HG03175 (cell line): ENCODE measurements around the gene CYGB.

Experiments
- ATAC-seq: cut with Tn5 transposase; IDR thresholded peaks from one replicate; pipeline ENCODE4 v1.9.1; 2021; ENCODE audit warnings: mild to moderate bottlenecking, moderate library complexity; ENCODE audit not compliant: unreplicated experiment

Gene CYGB

DNA sequence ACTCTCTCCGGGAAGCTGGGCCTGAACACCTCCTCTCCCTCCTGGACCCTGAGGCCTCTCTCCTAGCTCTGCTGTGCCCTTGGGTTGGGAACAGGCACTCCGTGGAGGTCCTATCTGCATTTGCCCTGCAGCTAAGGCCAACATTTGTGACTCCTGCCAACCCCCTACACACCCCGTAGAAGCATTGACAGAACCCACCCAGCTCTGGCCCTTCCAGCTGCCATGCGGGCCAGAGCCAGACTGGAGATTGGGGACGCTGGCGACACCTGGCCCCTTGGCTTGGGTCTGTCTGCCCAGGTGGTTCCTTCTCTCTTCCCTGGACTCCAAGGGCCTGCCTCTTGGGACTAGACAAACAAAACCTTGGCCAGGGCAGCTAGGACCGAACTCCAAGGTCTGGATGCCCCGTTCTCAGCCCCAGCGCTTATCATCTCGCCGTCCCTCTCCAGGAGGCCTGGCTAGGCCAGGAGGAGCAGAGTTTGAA lies 35.6 kb downstream of the CYGB start:
- ATAC-seq: no peak

DNA sequence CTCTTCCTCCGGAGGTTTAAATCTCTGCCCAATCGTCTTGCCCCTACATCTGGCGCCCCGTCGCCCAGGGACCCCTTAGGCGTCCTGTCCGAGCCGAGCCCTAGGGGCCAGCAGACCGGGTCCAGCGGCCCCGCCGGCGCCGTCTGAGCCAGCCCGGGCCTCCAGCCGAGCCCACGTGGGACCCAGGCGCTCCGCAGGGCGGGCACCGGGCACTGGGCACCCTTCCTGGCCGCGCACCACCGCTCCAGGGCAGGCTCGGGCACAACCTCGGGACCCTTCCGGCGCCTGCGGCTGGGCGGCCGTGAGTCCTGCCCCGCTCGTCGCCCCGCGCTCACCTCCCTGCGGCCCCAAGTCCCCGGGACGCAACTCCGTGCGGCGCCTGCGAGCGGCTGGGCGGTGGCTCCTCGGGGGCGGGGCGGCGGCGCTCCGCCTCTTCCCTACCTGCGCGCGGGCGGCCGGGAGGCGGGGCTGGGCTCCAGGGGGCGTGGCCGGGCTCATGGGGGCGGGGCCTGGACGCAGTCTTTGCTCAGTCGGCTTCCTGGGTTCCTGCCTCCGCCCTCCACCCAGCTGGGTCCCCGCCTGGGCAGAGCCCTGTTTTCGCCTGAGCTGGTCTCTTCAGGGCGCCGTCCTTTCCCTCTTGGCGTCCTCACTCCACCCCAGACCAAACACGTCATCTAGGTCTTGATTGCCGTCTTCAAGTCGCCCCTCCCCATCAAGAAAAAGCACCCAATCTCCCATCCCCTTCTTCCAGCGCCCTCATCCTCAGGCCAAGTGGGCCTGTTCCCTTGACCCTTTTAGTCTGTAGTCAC lies 36.3 kb downstream of the CYGB start, which contains the start of gene RHBDF2:
Gene RHBDF2 (minus strand): TSS at position 406 of the 809 bp plus-strand sequence. CDS start 19,899 bp downstream, outside the sequence.
- ATAC-seq: peak; percentile 71

DNA sequence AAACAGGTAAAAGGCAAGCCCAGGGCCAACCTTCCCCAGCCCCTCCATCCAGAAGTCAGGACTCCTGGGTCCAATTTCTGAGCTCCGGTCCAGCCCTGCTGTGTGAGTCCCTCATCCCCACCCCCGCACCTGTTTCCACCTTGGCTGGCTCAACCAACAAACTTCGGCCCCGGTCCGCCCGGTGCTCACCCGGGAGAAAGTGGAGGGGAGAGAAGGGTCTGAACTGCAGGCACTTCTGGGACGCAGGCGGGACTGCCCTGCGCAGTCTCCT lies 36.8 kb downstream of the CYGB start:
- peak; percentile 11 for ATAC-seq

DNA sequence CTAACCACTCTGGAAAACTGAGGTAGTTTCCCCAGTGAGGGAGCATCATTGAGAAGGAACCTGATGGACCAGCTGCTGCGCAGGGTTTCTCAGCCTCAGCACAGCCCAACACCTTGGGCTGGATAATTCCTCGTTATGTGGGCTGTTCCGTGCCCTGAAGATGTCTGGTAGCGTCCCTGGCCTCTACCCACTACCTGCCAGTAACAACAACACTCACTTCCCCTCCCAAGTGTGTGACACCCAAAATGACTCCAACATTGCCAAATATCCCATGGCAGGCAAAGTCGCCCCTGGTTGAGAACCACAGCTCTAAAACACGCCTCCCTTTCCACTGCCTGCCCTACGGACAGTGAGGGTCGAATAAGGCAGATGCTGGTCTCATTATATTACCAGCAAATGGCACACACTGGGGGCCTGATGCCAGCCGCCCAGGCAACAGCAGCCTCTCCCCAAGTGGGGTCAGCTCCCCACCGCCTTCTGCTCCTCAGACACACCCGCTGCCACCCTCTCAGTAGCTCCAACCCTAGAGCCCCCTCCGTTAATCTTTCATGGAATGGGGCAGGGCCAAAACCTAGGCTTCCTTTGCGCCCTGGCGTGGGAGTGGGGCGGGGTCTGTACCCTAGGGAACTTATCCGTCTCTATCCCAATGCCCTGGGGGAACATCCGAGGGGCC lies 37.3 kb downstream of the CYGB start:
- no peak for ATAC-seq

DNA sequence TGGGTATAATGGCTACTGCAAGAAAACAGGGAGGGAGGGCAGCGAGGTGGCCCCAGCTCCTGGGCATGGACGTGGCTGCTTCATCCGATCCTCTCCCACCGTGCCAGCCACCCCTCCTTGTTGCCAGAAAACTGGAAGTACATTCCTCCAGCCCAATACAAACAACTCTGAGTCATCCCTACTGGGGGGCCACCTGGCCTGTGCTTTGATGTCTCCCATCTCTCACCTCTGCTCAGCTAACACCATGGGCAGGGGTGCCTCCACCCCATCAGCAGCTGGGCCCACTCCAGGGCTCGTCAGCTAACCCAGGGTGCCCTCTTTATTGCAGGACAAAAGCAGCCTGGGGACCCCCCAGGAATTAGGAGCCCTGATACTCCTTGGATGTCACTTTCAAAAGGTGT lies 38.2 kb downstream of the CYGB start:
- ATAC-seq: no peak

DNA sequence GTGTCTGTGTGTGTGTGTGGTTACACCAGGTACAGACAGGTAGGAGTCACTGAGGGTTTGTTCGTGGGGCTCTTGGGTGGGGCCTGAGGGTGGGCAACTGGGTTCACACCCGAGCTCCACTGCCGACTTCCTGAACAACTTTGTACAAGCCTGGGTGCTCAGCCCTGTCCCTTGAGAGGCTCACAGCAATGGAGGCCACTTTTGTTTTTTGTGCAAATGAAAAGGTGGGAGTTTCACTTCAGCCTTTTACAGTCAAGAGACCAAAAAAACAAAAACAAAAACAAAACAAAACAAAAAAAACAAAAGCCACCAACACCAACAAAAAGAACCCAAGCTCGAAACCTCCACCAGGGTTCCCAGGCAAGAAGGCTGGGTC lies 38.6 kb downstream of the CYGB start:
- no peak for ATAC-seq

DNA sequence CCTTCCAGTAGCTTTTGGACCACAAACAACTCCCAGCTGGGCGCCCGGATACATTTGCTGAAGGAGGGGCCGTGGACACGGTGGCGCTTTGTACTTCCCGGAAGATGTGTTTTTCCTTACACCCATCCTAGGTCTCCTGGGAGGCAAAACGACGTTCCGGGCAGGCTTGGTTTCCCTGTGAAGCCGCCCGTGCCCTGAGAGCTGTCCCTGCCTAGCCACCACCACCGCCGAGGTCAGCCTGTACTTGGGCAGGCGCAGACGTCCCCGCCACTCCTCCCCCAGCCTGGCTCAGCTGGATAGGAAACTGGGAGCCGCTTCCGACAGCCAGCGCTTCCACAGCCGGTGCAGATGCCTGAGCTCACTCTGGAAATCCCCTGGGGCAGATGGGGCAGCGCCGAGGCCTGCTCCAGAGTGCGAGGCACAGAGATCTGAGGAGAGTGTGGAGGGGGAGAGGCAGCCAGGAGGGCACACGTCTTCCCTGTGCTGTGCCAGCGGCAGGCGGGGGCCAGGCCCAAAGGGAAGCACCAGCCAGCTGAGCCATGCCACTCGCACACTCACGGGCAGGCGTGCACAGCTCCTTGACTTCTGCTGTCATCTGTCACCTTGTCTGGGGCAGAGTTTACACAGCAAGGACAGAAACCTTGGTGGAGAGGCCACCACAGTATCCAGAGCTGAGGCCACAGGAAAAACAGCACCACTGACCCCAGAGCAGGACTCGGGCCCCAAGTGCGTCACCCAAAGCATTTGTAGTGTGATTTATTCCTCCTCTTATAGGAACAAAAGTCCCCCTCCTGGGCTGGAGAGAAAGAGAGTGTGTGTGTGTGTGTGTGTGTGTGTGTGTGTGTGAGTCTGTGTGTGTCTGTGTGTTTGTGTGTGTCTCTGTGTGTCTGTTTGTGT lies 39.3 kb downstream of the CYGB start:
- ATAC-seq: no peak

DNA sequence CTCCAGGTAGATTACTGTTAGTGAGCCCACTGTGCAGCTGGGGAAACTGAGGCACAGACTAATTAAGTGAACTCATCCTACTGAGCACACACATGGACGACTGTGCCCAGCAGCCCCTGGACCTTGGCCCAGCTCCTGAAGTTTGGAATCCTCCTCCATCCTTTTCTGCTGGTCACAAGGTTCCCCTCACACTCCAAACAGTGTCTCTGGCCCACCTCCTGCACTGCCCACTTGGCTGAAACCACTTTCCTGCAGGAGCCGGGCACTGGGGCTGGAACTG lies 39.9 kb downstream of the CYGB start:
- ATAC-seq: no peak

DNA sequence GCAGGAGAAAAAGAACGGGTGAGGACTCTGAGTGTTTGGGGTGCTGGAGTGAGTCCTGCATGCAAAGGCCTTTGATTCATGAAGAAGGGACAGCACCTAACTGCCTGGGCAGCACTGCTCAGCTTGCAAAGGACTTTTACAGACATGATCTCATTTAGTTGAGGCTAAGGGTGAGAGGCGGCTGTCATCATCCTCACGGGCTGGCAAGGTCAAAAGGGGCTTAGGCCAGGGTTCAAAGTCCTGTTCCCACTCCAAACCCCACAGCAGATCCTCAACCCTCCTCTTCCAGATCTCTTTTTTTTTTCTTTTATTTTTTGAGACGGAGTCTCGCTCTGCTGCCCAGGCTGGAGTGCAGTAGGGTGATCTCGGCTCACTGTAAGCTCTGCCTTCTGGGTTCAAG lies 41.0 kb downstream of the CYGB start:
- ATAC-seq: no peak

DNA sequence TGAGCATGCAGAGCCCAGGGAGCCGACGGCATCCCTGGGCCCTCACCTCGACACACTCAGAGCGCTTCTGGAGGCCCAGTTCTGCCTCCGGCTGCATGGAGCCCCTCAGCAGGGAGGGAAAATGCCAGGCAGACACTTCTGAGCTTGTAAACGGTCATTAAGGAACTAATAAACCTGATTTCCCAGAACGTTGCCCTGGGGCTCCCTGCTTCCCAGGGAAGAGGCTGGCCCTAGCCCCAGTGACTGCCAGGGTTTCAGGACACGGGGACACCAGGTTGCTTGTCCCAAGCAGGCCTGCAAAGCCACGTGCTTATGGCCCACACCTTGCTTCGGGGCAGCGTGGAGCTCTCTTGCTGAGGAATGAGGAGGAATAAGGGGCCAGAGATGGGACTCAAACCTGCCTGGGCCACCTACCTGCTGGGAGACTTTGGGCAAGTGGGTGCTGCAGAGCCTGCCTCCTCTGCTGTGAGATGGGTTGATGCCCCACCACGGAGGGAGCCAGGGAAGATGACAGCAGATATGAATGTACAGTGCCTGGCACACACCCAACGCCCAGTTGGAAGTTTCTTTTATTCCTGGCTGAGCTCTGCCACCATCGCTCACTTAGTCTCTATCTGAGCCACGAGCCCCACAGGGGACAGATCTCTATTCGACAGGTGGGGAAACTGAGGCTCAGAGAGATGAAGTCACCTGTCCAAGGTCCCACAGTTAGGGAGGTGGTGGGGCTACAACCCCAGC lies 41.7 kb downstream of the CYGB start:
- no peak for ATAC-seq

DNA sequence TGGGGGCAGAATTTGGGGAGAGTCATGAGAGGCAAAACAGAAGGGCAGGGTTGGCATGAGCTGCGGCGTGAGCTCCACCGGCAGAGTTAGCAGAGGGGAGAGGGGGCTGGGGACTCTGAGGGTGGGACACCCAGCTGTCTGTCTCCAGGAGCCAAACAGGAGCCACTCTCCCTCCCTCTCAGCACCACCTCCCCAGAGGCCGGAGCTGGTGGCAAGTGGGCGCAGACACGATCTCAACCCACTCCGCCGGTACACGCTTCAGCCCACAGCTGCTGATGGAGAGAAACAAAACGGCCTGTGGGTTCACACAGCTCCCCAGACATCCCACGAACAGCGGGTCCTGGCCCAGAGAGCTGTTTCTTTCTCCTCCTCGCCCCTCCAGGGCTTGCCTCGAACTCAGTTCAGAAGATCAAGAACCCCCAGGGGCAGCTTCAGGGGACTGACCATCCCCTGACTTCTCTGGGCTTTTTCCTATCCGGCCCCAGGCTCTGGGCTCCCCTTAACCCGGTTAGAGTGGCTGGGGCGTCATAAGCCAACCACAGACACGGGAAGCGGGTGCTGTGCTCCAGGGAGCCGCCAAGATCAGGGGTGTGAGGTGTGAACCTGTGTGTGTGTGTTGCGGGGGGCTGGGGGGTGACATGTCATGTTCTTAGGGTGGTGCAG lies 43.9 kb downstream of the CYGB start:
- ATAC-seq: peak; percentile 11

DNA sequence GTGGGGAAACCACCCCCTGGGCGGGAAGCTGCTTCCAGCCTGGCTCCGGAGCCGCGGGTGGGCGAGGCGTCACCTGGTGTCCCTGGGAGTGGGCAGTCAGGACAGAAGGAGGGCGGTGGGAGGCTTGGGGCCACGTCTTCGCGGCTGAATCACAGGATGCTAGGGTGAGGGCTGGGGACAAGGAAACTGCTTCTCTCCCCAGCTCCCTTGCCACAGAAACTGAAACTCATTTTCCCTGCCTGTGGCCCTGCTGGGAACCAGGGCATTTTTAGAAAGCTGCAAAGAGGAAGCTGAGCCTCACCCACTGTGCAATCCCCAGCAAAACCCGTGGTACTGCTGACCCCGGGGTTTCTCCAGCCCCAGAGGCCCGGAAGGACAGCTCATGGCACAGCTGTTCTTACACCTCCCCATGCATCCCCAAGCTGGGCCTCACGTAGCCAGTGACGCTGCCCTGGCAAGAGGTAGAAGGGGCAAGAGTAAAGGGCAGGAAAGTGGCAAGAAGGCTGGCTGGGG lies 44.5 kb downstream of the CYGB start:
- ATAC-seq: peak; percentile 43

DNA sequence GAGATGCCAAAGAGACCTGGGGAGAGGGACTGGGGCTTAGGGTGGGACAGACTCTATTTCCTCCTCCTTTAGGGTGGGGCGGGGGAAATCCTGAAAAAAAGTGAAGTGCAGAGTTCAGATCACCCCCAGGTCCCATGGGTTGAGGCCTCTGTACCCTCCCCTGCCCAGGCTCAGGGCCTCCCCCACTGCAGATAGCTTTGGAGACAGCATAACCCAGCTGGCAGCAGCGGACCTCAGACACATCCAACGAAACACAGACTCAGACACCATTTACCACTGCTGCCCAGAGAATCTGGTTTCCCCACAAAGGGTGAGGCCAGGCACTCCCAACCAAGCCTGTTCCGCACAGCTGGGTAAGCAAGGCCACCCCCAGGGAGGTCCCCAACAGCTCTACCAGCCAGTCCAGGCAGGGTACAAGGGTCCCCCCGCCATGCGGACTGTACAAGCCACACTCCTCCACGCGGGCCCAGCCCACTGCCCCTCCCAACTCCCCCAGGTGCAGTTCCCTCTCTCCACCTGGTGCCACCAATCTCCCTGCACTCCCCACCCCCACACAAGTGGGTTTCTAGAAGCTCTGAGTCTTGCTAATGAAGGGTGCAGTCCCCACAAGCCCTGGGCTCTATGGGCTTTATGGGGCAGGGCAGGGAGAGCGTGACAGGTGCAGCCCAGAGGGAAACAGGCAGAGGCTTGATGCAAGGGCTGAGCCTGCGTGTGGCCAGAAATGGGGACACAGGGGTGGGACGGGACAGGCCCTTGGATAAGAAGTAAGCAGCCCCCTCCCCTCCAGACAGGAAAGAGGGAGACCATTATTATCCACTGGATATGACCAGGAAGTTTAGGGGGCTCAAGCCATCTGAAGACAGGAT lies 45.2 kb downstream of the CYGB start:
- peak; percentile 33 for ATAC-seq

DNA sequence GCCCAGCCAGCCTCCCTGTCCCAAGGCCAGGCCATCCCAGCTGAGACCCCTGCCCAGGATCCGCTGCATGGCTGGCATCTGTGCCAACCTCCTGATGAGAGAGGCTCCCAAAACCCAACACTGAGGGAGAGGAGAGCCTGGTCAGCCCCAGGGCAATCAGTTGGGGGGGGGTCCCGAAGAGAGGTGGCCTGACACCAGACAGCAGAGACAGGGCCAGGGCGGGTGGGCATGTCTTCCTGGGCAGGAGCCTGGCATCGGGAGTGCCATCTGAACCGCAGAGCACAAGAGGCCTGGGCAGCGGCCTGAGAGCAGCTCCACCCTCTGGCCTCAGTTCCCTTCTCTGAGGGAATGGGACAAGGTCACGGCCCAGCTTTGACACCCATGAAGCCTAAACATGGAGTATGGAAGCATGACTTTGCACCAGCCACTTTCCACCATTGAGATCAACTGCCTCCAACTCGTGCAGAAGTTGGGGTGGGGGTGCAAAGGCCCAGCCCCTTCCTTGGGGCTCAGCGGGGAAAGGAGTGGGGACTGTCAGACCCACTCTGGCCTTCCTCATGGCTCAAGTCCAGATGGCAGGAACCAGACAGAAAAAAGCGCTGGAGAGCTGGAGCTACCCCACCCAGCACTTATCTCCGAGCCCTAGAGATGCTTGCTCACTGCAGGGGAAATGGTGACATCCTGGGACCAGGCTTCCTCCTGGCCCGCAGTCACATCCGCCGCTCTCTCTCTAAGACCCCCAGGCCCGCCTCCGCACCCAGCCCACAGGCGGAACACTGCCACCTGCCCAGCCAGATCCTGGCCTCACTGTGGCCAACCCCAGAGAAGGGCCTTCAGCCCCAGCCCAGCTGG lies 46.0 kb downstream of the CYGB start:
- no peak for ATAC-seq

DNA sequence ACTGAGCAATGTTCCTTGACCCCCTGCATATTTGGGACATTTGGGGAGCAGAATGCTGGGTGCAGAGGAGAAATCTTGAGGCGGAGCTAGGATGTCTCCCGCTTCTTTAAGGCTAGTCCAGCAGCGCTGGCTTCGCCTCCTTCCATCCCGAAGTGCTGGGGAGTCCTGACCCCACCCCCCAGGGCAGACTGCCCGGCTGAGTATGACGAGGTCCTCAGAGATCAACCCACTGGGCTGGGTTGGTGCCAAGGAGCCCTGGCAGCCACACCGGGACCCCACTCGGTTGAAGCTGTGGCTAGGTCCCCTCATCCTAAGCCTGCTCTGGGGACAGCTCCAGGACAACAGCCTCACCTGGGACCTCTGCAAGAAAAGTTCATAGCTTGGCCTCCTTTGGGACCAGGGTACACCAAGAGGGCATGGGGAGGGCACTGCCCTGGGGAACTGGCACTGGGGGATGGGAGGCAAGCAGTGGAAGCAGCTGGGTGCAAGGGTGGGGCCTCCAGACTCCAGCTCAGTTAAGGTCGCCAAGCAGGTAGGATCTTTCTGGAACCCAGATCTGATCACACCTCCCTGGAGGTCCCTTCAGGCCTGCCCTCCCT lies 47.3 kb downstream of the CYGB start:
- no peak for ATAC-seq

DNA sequence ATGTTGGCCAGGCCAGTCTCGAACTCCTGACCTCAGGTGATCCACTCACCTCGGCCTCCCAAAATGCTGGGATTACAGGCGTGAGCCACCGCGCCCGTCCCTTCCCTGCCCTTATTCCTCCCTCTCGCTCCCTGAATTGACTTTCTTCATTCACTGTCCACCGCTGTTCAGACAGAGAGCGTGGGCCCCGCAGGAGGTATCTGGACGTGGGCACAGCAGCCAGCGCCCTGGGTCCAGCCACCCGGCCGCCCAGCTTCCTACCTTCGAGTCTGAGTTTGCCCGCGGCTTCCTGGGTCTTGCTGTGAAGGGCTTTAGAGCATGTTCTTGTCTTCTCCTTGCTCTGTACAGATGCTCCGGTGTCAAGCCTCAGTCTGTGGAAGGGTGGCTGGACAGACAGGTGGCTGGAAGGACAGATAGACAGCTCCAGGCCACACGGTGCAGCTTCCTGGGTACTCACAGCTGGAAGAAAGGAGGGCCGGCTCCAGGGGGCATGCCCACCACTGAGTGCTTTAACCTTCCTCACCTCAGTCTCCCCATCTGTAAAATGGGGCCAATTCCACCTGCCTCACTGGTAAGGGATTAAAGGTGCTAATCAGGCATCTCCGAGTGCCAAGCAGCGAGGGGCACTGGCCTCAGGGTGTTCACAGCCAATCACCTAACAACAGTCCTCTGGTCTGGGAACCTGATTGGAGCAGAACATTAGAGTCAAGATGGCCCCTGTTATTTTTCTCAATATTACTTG lies 49.9 kb downstream of the CYGB start:
- ATAC-seq: no peak

DNA sequence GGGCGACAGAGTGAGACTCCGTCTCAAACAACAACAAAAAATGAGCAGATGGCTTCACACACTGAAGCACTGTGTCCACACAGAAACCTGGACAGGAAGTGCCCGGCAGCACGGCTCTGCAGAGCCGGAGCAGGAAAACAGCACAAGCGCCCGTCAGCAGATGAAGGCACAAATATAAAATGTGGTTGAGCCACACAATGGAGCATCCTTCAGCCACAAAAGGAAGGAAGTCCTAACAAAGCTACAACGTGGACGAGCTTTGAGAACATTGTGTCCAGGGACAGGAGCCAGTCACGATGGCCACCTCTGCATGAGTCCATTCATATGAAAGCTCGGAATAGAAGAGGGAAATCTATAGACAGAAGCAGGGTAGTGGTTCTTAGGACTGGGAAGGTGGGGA lies 51.9 kb downstream of the CYGB start:
- ATAC-seq: no peak
